Panc1 (cell line): ENCODE results near the gene GRIA3. TPM values are rescaled to one million over a fixed set of nuclear protein-coding genes. Genes with fewer than 3 reads are reported as not detected.
"Not testable (repeated sequence)": the region's sequence is repeated elsewhere in the genome, so short reads cannot be mapped to it uniquely, and the experiment has no call there.

Experiments
- ATAC-seq: fragments of 200-7000 bp; cut with Tn5 transposase; 2 replicates; pipeline ENCODE4 v1.9.1; 2020; ENCODE audit warnings: mild to moderate bottlenecking, moderate library complexity
- BruUV-seq: library from RNA; stranded (reverse); fragments of 400-500 nt; replicated peaks from 2 replicates; lab custom pipeline; 2021; lab: Mats Ljungman, UMichigan
- CTCF ChIA-PET: fragments of 300-600 bp; sonication (Branson Sonifier 250); formaldehyde crosslinking; loops from one replicate; lab custom pipeline; 2022; ENCODE audit warnings: antibody characterized with exemption; lab: Charles Lee
- POLR2A ChIA-PET: fragments of 300-600 bp; sonication (Branson Sonifier 250); formaldehyde crosslinking; loops from one replicate; lab custom pipeline; 2022; ENCODE audit warnings: antibody characterized with exemption; lab: Charles Lee
- DNase-seq: peaks from one replicate; pipeline ENCODE4 v3.0.0-alpha.2; 2010; ENCODE audit warnings: low read depth, low spot score
- H3K27ac ChIP-seq: 2 replicates; pipeline ENCODE4 v1.5.1; 2011; ENCODE audit warnings: mild to moderate bottlenecking, low read length, inconsistent platforms
- H3K27me3 ChIP-seq: fragments of 200-500 bp; sonication (Bioruptor generic); 2 replicates; pipeline ENCODE4 v1.6.0; 2014; ENCODE audit warnings: low read length, inconsistent platforms; ENCODE audit not compliant: control insufficient read depth, insufficient read depth
- H3K36me3 ChIP-seq: fragments of 200-500 bp; sonication (Bioruptor generic); 2 replicates; pipeline ENCODE4 v1.5.1; 2014; ENCODE audit warnings: inconsistent platforms, mild to moderate bottlenecking, low read length, moderate library complexity; ENCODE audit not compliant: control insufficient read depth, insufficient read depth
- H3K4me1 ChIP-seq: 2 replicates; pipeline ENCODE4 v1.5.1; 2011; ENCODE audit warnings: inconsistent platforms, mild to moderate bottlenecking, low read length, moderate library complexity; ENCODE audit not compliant: control insufficient read depth, insufficient read depth
- H3K4me3 ChIP-seq, 2 experiments: 2 replicates each; pipeline ENCODE4 v1.5.1; 2011 to 2012; ENCODE audit warnings: low read depth in 2 of 2, low read length in 2 of 2, mild to moderate bottlenecking in 2 of 2, inconsistent platforms in 1 of 2, moderate library complexity in 1 of 2
- H3K9me3 ChIP-seq: fragments of 200-500 bp; sonication (Bioruptor generic); 2 replicates; pipeline ENCODE4 v1.5.1; 2014; ENCODE audit warnings: low read depth, mild to moderate bottlenecking, inconsistent platforms, low read length, moderate library complexity; ENCODE audit not compliant: control insufficient read depth, insufficient read depth
- CTCF ChIP-seq: fragments of 450-650 bp; IDR thresholded peaks from 2 replicates; pipeline ENCODE4 v1.5.1; 2017; ENCODE audit warnings: mild to moderate bottlenecking
- POLR2AphosphoS5 ChIP-seq: IDR thresholded peaks from 2 replicates; pipeline ENCODE4 v1.6.1; 2012; ENCODE audit warnings: mild to moderate bottlenecking, low read depth, low read length, moderate library complexity
- REST ChIP-seq, 2 experiments: IDR thresholded peaks; 2 replicates each; pipeline ENCODE4 v1.6.1; 2011 to 2012; ENCODE audit warnings: low read depth in 2 of 2, control low read depth in 1 of 2, low read length in 1 of 2, mild to moderate bottlenecking in 1 of 2, moderate library complexity in 1 of 2; ENCODE audit not compliant: insufficient read depth in 1 of 2
- SIN3A ChIP-seq: IDR thresholded peaks from 2 replicates; pipeline ENCODE4 v1.6.1; 2012; ENCODE audit warnings: low read depth, mild to moderate bottlenecking, low read length, moderate library complexity, borderline replicate concordance; ENCODE audit not compliant: insufficient read depth
- TCF7L2 ChIP-seq: IDR thresholded peaks from 2 replicates; pipeline ENCODE4 v1.6.1; 2011; ENCODE audit warnings: mild to moderate bottlenecking, low read depth, low read length, inconsistent platforms
- in situ Hi-C: cut with HindIII; loops from 2 replicates; pipeline ENCODE4 v1.10.0; 2016; ENCODE audit warnings: low sequenced_read_pairs, low pct_unique_long_range_greater_than_20kb
- intact Hi-C: fragments of 100-400 bp; cut with micrococcal nuclease; formaldehyde crosslinking; loops from one replicate; pipeline ENCODE4 v1.10.0; 2022; ENCODE audit not compliant: unreplicated experiment
- total RNA-seq: library from RNA; stranded (reverse); gene quantifications from one replicate; pipeline ENCODE4 v1.2.1, GENCODE V29; 2021; ENCODE audit not compliant: unreplicated experiment

The GRIA3 gene
- total RNA-seq, 1 experiment from 2014 or later: not detected

GRCh38 chrX:123525123-123525725 is 341.1 kb downstream of the GRIA3 start:
- Histone ChIP-seq H3K36me3 (no peaks in the 10 kb centered on the region), H3K4me1 (no peaks in the 10 kb centered on the region), H3K27ac (no peak overlapping the region), H3K27me3 (no peaks in the 10 kb centered on the region; the same call in 1 of the 2 replicates), H3K9me3 (no peaks in the 10 kb centered on the region), H3K4me3 (no peak overlapping the region)
- no TSS peak for BruUV-seq
- no peak for TF ChIP-seq TCF7L2
- TF ChIP-seq POLR2AphosphoS5: no peak
- no peak for TF ChIP-seq SIN3A
- TF ChIP-seq CTCF: no peak
- TF ChIP-seq REST (IDR thresholded peaks at IDR 0.05; ENCODE audit: insufficient read depth in 1 of 2, low read depth in 2 of 2, low read length in 1 of 2): no peak
- POLR2A ChIA-PET: no interaction called here
- ATAC-seq (no peak), DNase-seq (no peak)
- CTCF ChIA-PET: no interaction called here
- in situ Hi-C loops: no loop called here
- intact Hi-C loops: no loop called here

- intact Hi-C loops, H3K36me3 ChIP-seq, ATAC-seq, H3K4me3 ChIP-seq, in situ Hi-C loops, DNase-seq, H3K4me1 ChIP-seq, BruUV-seq, H3K9me3 ChIP-seq, H3K27ac ChIP-seq, CTCF ChIA-PET, H3K27me3 ChIP-seq: not testable (repeated sequence)
- POLR2A ChIA-PET: interaction anchor here (0.6 kb wide), 1 partner anchor 25 kb away, joined by 3 read pairs; no protein-coding TSS in a partner anchor
Measured at GRCh38 chrX:123530726-123531125, 346.6 kb downstream of the GRIA3 start.
